Activated effector memory CD4-positive, alpha-beta T cell treated with Interleukin-2 at 50 U/mL for 16 hours (primary cell): Measurements from ENCODE around the gene PRSS38.

Experiments
- DNase-seq: peaks from one replicate; pipeline ENCODE4 v3.0.0-alpha.2; 2020

PRSS38 gene

DNA sequence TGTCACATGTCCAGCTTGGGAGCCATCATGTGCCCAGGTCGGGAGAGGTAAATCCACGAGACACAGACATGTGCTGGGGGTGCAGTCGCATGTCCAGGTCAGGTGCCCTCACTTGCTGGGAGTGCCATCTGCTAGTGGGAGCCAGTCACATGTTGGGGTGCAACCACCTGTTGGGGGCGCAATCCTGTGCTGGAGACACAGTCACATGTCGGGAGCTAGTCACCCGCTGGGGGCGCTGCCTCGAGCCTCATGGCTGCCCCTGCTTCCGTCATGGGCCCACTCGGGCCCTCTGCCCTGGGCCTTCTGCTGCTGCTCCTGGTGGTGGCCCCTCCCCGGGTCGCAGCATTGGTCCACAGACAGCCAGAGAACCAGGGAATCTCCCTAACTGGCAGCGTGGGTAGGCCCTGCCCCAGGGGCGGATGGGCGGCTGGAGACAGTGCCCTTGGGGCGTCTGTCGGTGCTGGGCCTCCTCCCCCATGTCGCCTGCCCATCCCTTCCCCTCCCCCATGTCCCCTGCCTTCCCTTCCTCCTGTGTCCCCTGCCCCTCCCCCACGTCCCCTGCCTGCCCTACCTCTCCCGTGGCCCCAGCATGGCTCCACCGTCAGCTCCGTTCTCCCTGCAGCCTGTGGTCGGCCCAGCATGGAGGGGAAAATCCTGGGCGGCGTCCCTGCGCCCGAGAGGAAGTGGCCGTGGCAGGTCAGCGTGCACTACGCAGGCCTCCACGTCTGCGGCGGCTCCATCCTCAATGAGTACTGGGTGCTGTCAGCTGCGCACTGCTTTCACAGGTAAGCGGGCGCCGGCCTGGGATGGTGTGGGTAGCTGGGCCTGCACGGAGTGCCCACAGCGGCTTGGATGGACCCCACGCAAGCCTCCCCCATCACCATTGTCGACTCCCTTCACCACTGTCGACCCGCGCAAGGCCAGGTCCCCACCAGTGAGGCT lies at the start of gene PRSS38:
TSS of gene PRSS38 (plus strand) at position 208 of the 942 bp plus-strand sequence. CDS start at position 250, 42 bp downstream.
- no peak for DNase-seq

DNA sequence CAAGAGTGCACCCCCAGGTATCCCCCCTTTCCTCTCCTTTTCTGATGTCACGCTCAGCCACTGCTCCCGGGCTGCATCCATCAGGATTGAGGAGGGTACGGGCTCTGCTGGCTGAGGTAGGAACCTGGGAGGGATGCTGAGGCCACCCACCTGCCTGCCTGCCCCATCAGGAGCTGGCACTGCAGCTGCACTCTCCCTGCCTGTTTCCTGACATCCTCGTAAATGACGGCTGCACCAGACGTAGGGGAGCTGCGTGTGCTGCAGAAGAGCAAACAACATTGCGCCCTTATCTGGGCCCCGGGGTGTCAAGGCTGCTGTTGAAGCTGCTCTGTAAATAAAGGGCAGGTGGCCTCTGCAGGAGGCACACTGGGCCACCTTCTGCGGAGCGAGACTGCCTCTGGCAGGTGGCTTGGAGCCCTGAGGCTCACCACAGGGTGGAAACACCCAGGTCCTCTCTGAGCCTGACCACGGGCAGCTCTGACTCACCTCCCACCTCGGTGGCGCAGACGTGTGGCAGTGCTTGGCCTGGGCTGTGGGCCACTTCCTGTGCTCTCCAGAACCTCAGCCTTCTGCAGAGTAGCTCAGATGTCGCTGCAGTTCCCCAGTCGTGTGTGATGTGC lies 49.4 kb upstream of the PRSS38 start:
- DNase-seq = peak; percentile 88

DNA sequence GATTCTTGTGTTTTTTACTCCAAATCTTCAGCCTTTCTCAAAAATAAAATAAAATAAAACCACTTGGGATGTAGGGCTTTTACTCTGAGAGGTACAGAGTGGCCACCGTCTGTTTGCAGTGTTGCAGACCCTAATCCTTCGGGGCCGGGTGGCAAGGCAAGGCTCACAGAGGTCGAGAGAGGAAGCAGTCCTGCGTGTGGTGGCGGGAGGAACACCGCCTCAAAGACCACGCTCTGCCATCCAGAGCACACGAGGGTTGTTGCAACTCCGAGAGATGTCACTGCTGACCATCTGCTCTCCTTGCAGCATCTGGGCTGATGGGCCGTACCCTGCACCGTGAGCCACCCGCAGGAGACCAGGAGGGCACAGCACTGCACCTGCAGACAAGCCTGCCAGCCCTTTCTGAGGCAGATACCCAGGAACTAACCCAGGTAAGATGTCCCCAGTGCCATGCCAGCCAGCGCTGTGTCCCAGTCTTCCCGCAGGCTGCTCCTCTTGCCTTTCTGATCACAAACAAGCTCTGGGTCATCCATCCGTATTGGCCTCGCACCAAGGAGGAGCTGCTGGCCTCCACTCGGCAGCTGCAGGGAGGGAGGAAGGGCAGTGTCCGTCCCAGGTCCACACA lies 48.7 kb upstream of the PRSS38 start:
- no peak for DNase-seq

DNA sequence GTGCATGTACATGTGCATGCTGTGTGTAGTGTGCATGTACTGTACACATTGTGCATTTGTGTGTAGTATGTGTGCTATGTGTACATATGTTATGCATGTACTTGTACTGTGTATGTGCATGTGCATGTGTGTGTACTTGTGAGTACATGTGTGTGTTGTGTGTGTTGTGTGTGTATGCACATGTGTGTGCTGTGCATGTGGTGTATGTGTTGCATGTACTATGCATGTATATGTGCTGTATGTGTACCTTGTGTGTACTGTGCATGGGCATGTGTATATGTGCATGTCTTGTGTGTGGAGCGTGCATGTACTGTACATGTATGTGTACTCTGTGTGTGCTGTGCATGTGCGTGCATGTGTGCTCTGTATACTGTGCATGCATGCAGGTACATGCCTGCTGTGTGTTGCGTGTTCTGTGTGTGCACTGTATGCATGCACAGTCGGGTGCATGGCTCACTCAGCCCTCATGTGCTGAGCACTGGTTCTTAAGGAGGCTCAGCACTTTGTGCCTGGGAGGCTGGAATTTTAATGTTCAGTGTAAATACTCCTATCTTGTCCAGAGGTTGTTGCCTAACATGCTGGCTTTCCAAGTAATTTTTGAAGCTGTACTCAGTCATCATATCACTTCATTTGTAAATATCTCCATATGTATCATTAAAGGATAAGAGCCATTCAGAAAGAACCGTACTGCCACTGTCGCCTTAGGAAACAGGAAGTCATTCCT lies 47.9 kb upstream of the PRSS38 start:
- DNase-seq = no peak

DNA sequence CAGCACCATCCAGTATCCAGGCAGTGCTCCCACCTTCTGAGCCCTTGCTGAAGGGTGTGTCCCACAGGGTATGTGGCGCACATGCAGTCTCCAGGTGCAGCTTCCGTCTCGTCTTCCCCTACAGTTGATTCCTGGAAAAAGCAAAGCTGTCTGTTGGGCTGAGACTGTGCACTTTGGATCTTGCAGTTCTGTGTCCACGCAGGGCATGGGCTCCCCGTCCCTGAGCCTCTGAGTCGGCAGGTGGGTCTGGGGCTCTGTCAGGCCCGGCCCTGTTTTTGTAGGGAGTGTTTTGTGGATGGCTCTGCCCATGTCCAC lies 47.4 kb upstream of the PRSS38 start:
- no peak for DNase-seq

DNA sequence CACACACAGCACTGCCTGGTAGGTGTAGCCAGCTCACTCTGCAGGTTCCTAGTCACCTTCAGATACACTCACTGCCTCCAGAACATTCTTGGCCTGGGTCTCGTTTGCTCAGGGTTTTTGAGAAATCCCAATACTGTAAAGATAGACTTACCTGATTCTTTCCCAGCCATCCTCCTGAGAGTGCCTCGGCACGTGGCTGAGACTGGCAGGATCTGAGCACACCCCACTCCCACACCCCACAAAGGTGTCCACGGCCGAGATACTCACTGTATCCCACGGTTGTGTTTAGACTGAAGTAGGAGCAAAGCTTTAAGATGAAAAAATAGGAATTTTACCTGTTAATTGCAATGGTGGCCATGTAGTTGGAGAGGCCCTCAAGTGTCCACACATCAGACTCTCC lies 46.8 kb upstream of the PRSS38 start:
- no peak for DNase-seq

DNA sequence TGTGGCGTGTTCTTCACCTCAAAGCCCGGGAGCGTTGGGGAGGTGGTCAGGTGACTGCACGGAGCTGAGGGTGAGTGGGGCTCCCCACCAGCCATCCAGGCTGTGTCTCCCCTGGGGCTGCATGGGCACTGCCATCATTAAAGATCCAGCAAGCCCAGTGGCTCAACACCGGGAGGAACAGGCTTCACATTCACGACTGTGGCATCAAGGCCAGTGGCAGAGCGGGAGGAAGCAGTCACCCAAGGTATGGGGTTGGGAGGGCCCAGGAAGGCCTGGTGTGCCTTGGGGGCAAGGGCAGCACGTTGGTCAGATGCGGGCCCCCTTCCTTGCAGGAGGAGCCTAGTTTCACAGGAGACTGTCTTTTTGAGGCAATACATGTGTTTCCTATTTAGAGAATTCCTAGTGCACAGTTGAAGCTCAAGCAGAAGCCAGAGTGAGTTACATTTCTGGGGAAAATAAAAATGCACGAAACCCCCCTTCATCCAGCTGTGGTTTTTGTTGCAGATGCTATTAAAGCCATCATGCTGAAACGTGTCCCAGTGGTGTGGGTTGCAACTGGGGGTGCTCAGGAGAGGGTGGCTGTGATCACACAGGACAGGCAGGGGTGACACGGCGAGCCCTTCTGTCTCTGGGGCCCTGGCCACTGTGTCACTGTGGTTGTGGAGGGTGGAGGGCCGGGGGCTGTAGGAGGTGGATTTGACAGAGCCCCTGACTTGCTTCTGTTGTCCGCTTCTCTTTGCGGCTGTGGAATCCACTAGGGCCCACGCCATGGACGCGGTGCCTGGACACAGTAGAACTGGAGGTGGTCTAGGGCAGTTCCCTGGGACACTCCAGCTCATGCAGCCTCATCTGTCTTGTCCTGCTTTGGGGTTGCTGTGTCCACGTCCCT lies 46.2 kb upstream of the PRSS38 start:
- DNase-seq = no peak

DNA sequence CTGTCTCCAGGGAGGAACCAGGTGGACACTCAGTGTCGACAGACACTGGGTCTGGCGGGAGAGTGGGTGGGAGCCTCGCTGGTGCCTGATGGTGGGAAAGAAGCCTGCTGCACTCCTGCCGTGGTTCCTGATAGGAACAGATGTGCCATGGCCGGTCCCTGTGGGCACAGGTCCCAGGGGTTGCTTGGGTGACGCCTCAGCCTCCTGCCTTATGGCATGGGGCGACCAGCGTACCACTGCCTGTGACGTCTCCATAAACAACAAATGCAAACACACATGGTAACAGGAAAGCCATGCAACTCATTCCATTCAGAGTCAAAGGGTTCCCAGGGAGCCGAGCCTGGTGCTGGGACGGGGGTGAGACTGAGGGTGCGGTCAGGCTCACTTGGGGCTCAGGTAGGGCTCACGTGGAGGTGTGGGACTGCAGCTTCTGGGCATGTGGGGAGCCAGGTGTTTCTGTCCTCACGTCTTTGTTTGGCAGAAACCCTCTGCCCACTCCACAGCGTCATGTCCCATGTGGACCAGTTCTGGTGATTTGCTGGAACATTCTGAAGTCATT lies 45.5 kb upstream of the PRSS38 start:
- DNase-seq = no peak

DNA sequence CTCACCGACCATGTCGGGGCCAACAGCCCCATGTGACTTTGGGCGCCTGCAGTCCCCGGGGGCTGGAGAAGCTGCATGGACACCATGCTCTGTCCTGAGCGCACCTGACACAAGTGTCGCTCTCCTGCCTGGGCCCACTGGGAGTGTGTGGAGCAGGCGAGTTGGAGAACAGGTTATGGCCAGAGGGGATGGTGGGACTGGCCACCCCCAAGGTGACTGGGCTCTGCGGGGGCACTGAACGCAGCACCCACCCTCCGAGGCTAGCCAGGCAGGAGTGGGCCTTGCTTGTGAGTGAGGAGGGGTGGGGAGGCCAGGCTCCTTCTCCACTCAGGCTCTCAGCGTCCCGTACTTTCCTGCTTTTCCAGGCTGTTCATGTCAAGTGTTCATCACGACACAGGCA lies 44.7 kb upstream of the PRSS38 start:
- DNase-seq = no peak

DNA sequence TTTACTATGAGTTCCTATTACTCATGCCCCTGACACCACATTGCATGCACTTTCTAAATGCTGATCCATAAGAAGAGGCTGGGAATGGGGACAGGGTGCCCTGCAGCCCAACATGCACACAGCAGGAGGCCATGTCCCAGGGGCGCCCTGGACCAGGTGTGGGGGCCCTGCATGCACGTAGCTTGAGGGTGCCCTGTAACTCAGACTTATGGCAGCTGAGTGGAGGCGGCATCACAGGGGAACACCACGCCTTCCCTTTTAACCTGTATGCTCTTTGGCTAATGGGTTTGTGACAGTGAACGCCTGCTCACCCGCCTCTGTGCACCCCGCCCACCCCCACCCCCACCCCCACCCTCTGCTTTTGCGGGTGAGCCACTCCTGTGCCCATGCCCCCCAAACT lies 44.1 kb upstream of the PRSS38 start:
- DNase-seq = no peak

DNA sequence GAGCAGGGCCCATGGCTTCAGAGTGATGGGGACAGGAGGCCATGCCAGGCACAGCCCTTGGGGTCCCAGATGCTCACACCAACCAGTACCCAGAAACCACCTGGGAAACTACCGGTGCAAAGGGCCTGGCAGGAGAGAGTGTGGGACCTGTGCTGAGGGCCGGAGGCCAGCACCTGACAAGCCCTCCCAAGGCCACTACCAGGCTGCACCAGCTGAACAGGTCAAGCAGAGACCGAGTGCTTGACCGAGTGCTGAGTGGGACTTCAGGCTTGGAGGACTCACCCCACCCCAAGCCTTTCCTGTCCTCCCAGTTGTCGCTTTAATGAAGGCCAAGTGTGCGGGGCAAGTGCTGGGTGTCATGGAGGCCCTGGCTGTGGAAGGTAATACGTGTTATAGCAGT lies 43.7 kb upstream of the PRSS38 start:
- no peak for DNase-seq

DNA sequence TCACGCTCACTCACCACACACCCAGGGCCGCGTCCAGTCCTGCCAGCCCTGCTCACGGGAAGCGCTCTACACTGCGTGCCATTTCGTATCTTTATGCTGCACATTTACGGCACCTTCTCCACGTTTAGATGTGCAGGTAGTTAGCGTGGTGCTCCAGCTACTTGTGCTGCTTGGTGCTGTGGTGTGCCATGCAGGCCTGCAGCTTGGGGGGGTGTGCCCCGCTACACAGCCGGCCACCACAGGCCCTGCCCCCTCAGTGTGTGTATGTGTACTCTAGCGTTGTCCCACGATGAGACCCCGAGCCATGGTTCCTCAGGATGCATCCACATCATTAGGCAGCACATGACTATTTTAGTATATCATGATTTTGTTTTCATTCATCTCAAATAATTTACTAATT lies 41.9 kb upstream of the PRSS38 start:
- DNase-seq = no peak

DNA sequence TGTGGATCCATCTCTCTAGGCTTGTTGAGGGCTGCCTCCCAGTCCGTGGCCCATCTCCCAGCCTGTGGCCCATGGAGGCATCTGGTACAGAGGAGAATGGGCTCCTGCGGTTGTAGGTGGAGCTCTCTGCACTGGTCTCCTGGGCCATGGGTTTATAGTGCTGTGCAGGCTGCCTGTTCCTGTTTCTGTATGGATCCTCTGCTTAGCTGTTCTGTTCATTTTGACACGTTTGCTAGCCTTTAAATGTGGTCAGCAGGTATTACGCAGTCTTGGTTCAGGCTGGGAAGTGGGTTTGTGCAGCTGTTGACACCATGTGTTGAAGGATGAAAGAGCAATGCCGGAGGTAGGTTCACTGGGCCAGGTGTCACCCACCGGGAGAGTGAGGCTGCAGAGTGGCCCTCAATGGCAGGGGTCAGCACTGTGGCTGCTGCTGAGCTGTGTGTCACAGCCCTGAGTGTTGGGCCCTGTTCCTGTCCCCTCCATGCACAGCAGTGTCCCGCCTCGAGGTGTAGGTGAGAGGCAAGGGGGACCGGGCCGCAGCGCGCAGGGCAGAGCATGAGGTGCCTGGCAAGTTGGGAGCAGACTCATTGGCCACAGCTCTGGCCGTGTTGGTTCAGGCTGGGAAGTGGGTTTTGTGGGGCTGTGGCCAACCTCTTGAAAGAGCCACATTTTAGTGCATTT lies 41.3 kb upstream of the PRSS38 start:
- no peak for DNase-seq

DNA sequence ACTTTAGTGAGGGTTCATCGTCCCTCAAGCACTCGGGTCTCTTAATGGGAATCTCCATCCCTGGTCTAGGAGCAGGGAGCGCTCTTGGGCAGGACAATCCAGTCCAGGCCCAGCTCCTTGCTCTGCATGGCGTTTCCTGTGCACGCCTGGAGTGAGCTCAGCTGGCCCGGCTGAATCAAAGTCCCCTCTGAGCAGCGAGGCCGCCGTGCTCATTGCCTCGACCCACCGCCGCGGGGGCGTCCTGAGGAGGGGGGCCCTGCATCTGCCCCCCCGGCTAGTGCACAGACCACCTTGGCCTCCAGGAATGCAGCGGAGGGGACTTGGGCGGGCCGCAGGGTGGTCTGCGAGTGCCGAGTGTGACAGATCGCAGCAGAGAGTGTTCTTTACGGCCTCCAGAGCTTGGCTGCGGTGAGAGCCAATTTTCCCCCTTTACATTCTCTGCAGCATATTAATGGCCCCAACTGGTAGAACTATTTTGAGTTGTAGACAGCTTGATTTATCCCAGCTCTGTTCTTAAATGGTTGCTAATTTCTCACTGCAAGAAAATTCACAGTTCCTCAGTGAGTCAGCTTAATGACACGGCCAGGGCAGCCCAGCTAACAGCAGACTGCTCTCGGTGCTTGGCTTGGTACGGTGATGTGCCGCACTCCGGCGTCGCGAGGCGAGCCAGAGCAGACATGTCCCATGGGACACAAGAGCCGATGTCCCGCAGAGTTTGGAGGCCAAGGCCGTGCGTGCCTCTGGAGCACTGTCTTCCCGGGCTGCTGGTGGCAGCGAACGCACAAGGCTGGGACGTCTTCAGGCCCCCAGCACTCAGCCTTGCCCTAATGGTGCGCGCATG lies 40.4 kb upstream of the PRSS38 start:
- no peak for DNase-seq

DNA sequence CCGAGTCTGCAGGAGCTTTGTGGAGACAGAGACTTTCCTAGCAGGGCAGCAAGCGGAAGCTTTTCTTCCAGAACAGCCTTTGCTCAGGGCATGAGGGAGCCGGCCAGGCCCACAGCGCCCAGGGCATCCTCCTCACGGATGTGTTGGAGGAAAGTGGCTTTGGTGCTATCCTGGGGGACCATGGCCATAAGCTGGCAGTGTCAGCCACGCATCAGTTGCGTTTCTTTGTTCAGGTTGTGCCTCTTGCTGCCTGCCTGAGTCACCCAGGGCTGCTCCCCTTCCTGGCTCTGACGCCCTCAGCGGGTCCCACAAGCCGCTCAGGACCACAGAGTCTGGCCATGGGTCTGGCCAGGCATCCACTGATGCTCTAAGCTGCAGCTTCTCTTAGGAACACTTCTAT lies 39.6 kb upstream of the PRSS38 start:
- no peak for DNase-seq

DNA sequence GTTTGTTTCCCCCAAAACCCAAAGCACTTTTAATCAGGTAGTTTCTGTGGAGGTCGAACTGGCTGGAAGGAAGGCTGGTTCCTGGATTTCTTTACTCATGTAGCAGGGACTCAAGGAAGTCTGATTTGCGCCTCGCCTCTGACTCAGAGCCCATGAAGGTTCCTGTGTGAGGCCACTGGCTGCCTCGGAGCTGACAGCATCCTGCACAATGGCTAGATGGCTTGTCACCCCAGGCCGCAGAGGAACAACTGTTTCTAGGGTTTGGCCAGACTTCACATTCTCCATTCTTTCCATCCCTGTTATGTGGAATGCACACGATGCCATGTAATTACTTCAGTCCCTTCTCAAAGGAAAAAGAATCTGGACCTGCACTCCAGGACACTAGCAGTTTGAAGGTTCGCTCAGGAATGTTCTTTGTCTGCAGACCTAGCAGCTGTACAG lies 39.1 kb upstream of the PRSS38 start:
- DNase-seq = no peak

DNA sequence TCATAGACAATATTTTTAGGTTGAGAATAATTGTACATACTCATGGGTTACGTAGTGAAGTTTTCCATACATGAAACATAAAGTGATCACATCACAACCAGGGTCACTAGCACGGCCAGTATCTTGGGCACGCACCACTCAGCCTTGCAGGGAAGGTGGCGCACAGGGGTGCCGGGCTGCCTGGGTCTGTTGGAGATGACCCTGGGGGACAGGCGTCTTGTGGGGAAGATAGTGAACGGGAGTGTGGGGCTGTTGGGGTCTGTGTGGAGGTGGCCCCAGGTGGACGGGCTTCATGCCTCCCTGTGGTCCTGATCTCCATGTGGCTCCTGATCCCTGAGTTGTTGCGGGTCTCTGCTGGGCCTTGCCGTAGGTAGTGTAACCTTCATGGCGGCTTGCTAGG lies 38.3 kb upstream of the PRSS38 start:
- DNase-seq = no peak

DNA sequence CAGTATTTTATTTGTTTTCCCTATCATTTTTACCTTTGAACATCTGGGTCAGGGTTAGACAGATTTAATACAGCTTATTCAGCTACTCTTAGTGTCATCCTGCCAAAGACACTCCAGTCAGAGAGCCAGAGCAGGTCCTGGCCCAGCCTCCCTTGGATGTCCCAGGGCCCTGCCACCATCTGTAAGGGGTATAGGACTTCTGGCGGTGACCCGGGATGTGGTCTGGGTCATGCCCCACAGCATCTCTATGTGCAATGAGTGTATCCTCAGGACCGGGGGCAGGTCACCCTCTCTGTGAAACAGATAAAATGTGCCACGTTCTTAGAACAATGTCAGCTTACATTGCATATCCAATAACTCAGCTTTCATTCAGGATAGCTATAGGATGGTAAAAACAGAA lies 37.8 kb upstream of the PRSS38 start:
- no peak for DNase-seq

DNA sequence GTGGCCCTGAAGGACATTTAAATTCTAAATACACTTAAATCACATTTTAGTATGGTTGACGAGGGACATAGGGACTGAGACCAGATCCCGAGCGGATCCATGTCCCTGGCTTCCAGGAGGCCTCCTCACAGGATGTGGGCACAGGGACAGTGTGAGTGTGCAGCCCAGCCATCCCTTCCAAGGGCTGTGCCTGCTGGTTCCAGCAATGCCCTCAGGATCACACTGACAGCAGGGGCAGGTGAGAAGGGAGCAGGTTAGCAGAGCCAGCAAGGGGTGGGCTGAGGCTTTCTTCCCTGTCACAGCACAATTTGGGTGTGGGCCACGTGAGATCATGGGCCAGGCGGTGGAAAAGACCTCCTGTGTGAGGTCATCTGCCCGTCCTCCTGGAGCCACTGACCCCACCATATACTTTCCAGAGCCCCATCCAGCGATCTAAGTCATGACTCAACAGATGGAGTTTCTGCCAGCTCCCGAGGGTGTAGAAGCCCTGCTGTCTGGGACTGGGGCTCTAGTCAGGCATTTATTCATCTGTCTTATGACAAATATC lies 37.0 kb upstream of the PRSS38 start:
- DNase-seq = no peak

DNA sequence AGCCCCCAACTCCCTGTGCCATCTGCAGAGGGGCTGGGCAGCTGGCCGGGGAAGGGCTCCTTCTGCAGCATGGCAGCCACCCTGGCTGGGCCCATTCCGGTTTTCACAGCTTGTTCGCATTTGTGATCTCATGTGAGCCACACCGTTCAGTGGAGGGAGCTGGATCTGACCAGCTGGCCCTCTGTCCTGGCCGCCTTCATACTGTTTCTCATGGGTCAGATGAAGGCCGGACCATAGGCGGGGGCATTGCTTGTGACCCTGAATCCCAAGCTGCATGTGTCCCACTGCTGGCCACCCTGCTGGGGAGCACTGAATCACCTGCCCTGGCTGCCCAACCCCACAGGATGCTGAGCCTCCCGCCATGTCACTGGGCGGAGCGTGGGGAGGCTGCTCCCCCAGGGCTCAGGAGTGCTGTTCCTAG lies 36.4 kb upstream of the PRSS38 start:
- DNase-seq = no peak
